ENCODE results near the gene ILDR2. TPM values are rescaled to one million over a fixed set of nuclear protein-coding genes. Genes with fewer than 3 reads are reported as not detected.

The ILDR2 gene
- total and polyA plus RNA-seq, 9 of the 15 experiments (the other 6 are each of a cell fraction or from before 2014, with no cell fraction given), result 0.03 to 0.31 (median 0.18) TPM; not detected in 2

DNA sequence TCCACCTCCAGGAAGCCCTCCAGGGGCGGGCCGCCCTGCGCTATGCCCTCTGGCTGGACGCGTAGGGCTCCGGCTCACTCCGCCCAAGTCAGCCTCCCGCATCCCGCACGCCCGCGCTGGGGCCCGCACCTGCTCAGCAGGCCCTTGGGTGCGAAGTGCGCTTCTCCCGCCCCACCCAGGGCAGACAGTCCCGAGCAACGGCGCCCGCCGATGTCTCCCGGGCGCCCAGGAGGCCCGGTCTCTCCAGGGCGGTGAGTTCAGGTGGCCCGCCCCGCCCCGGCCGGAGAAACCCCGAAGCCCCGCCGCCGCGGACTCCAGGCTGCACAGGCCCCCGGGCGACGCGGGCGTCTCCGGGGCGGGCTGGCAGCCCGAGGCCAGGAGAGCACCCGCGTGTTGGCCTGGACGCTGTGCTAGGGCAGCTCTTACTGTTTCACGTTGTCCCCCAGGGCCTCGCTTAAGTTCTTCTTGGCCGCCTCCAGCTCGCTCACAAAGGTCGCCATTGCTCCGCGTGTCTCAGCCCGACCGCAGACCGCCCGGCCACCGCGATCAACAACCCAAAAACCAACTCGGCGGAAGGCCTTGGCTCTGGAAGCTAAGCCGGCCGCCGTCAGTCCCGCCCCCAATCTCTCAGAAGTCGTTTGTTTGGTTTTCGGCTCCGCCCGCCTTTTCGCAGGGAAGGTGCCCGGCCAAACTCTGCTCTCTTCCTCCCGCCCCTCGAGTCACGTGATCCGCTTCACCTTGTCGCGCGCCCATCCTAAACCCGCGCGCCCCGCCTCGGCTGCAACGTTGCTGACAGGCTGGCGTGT, 99.4 kb downstream of the ILDR2 start, which contains the start of gene TADA1 (continued):
- no peak for TF ChIP-seq POU5F1 (IDR thresholded peaks at IDR 0.05; ENCODE audit: borderline replicate concordance, low read depth, low read length, partially characterized antibody)
- TF ChIP-seq RFX1 (IDR thresholded peaks at IDR 0.05), result no peak
- TF ChIP-seq BRCA1 (IDR thresholded peaks at IDR 0.05), result no peak
- no peak for TF ChIP-seq BRCA1 (CRISPR knock-in tag; IDR thresholded peaks at IDR 0.05)
- TF ChIP-seq ZBTB11 (CRISPR knock-in tag; IDR thresholded peaks at IDR 0.05), result peak in 1 of 3 experiments; percentile 52; a peak in 1 of 6 replicates
- no peak for TF ChIP-seq NELFE (IDR thresholded peaks at IDR 0.05; ENCODE audit: insufficient read depth, insufficient read length)
- TF ChIP-seq NFIC (IDR thresholded peaks at IDR 0.05), result no peak; the same call in 1 of the 2 replicates
- TF ChIP-seq SMARCB1 (IDR thresholded peaks at IDR 0.05; ENCODE audit: insufficient read length, low read depth), result no peak
- no peak for TF ChIP-seq KHSRP (IDR thresholded peaks at IDR 0.05)
- TF ChIP-seq MITF (IDR thresholded peaks at IDR 0.05), result peak; percentile 85; the same call in 1 of the 2 replicates
- TF ChIP-seq ZBTB1 (CRISPR knock-in tag; IDR thresholded peaks at IDR 0.05; ENCODE audit: borderline replicate concordance, low read depth), result peak; percentile 100
- TF ChIP-seq USF1 (CRISPR knock-in tag; IDR thresholded peaks at IDR 0.05), result peak; percentile 98
- TF ChIP-seq ZFP36 (IDR thresholded peaks at IDR 0.05; ENCODE audit: low read depth, low read length, partially characterized antibody), result peak; percentile 100
- TF ChIP-seq BMI1 (IDR thresholded peaks at IDR 0.05; ENCODE audit: low read length), result no peak
- TF ChIP-seq GATAD2B (IDR thresholded peaks at IDR 0.05; ENCODE audit: borderline replicate concordance), result no peak
- no peak for TF ChIP-seq ZKSCAN3 (CRISPR knock-in tag; IDR thresholded peaks at IDR 0.05)
- TF ChIP-seq ZNF778 (CRISPR knock-in tag; IDR thresholded peaks at IDR 0.05), result no peak
- no peak for TF ChIP-seq MTF1 (CRISPR knock-in tag; IDR thresholded peaks at IDR 0.05; ENCODE audit: borderline replicate concordance)
- TF ChIP-seq RBBP5 (IDR thresholded peaks at IDR 0.05; ENCODE audit: borderline replicate concordance, insufficient read depth, low read length, poor library complexity, severe bottlenecking), result peak; percentile 95
- no peak for TF ChIP-seq ZNF586 (CRISPR knock-in tag; conservative IDR thresholded peaks at IDR 0.05)

Data from K562 (cell line).